HG02798 (cell line): ENCODE measurements around the gene TRPC6.

Experiments
- ATAC-seq: cut with Tn5 transposase; IDR thresholded peaks from one replicate; pipeline ENCODE4 v1.9.1; 2021; ENCODE audit warnings: mild to moderate bottlenecking; ENCODE audit not compliant: unreplicated experiment, poor library complexity

The TRPC6 gene

DNA sequence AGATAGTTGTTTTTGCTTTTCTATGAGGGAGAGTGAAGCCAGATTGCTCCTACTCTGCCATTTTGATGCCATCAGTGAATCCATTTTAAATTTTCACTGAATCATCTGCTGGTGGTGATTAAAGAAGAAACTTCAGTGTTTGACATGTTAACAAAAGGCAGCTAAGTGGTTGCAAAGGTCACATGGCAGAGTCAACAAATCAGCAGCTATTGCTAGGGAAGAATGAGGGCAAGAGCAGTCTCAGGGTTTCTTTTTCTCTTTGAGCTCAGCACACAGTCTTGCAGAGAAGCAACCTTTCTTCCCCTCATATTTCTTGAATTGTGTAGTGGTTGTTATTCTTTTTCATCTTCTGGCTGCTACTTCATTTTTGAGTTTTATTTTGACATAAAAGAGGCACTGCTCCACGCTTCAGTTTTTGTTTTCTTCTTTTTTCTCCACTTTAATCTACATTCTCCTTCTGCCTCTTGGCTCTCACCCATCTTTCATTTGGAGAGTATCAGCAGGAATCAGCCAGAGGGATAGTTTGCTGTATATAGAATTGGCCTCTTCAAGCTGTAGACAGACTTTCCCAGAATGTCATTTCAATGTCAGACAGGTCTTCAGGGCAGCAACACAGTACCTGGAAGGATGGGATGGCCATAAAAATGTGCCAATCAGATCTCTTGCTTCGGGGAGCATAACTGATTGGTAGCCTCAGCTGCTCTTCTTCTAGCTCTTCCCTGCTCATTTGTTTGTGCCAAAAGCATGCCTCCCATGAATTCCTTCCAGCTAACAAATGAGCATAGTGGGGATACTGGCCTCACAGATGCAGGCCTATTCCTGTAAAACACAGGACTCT is 153.9 kb downstream of the TRPC6 start:
- no peak for ATAC-seq

- no peak for ATAC-seq
Observed at GRCh38 chr11:101428918-101429317, 154.9 kb downstream of the TRPC6 start.

DNA sequence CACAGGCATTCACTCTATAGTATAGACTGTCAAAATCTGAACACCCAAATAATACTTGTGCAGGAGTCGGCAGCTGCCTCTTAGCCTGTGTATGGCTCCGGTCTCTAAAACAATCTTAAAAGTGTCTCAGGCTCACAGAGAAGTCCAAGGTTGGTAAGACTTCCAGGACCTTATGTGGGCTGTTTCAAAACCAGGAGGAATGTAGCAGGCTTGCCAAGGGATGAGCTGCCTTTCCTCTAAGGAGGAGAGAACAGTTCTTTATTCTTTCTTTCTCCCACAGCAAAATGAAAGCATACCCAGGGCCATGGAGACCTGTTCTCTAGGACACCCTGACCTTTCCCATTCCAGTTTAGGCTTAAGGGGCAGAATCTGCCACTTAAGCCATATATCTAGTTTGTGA is 176.5 kb downstream of the TRPC6 start:
- ATAC-seq: no peak
